ENCODE results near the gene SSBP3.

DNA sequence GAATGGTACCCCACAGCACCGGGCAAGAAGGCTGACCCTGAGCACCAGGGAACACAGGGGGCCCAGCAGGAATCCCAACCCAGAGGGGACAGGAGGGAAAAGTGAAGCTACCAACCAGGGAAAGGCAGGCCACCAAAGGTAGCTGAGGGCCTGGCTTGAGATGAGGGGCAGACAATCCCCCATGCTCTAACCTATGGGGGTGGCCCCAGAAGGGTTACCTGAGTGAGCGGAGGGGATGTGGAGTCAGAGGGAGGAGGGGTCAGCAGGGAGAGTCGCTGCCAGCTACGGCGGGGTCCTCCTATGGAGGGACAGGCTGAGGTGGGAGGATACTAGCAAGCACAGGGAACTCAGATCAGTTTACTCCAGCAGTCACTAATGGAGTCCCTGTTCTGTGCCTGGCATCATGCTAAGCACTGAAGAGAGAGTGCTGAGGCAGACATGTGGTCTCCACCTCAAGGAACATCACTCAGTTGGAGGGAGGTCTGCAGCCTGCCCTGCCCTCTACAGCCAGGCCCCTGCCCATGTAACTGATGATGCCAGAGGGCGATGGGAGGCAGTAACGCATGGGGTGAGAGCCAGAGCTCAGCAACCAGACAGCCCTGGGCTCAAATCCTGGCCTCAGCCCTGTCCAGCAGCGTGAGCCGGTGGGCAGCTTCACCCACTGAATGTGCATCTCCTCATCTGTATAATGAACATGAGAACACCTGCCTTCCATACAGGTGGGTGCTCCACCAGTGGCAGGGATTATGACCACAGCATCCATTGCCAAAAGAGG lies 227.7 kb downstream of the SSBP3 start:
- TF ChIP-seq FOXA1 (IDR thresholded peaks at IDR 0.05) (no peak), ELF4 (IDR thresholded peaks at IDR 0.05) (no peak), HDGF (IDR thresholded peaks at IDR 0.05; ENCODE audit: borderline replicate concordance) (no peak), LEF1 (IDR thresholded peaks at IDR 0.05; ENCODE audit: borderline replicate concordance) (no peak), FOXK2 (IDR thresholded peaks at IDR 0.05) (no peak), SUZ12 (IDR thresholded peaks at IDR 0.05) (no peak), BHLHE40 (IDR thresholded peaks at IDR 0.05; ENCODE audit: borderline replicate concordance) (no peak), ZNF384 (IDR thresholded peaks at IDR 0.05) (no peak)

Measured in HEK293T (cell line).